Endometrium (tissue), 2 donors: ENCODE results near the gene RFC3.
"Not testable (repeated sequence)": the region's sequence is repeated elsewhere in the genome, so short reads cannot be mapped to it uniquely, and the experiment has no call there.

Source experiments
- FAIRE-seq: peaks from 2 replicates; lab custom pipeline; 2012; peaks lifted over from hg19 to GRCh38; lab: Jason Lieb, UNC
- donor health status: control.
- donor health status: control.

The RFC3 gene

GRCh38 chr13:33812829-33813228 is 5.1 kb upstream of the RFC3 start:
- not testable (repeated sequence) for FAIRE-seq

DNA sequence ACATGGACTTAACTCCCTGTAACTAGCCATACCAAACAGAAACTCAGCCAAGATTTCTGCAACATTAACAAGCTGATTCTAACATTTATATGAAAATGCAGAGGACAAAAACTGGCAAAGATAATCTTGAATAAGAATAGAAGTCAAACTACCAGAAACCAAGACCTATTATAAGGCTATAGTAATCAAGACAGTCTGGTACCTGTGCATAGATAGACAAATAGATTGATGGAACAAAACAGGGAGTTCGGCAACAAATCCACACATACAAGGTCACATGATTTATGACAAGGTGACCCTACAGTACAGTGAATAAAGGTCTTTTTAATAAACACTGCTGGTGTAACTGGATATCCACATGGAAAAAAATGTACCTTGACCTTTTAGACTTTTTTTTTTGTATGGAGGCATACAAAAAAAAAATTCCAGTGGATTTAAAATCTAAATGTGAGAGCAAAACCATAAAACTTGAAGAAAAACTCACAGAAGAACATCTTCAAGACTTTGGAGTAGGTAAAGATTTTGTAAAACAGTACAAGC is 2.9 kb upstream of the RFC3 start:
- no peak for FAIRE-seq

DNA sequence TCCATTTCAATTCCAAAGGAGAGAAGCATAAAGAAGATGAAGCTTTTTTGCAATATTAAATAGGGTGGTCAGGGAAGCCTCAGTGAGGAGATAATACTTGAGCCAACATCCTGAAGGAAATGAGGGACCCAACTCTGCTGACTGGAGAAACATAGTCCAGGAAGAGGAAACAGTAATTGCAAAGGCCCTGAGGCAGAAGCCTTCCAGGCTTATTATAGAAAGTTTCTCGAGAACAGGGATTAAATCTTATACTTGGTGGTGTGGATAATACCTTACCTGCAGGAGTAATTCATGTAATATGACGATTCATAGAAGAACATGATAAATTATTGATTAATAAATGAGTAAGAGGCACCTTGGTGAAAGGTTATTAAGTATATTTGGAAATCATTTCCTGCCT is 1.0 kb upstream of the RFC3 start:
- FAIRE-seq, result no peak

- no peak for FAIRE-seq
These were observed 442 bp upstream of the RFC3 start for GRCh38 chr13:33817513-33817900.

- no peak for FAIRE-seq
These were observed 7.1 kb downstream of the RFC3 start for GRCh38 chr13:33825083-33825482.

- no peak for FAIRE-seq
These were observed 9.2 kb downstream of the RFC3 start for GRCh38 chr13:33827139-33827538.

- no peak for FAIRE-seq
These were observed 10.6 kb downstream of the RFC3 start for GRCh38 chr13:33828431-33829129.

DNA sequence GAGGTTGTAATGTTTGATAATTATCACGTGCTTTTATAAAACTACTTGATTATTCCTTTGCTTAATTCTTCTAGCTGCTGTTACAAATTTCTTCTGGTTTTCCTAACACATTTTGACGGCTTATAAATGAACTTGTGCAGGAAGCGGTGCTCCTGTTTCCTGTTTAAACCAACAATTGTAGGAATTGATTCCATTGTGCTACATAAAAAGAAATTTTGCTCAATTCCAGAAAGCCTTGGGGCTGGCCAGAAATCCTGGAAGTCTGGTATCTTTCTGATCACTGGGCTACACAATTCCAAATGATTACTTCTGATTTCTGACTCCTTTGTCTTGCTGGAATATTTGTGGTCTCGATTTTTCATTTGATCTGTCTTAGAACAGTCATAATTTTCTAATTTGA is 14.9 kb downstream of the RFC3 start:
- no peak for FAIRE-seq

DNA sequence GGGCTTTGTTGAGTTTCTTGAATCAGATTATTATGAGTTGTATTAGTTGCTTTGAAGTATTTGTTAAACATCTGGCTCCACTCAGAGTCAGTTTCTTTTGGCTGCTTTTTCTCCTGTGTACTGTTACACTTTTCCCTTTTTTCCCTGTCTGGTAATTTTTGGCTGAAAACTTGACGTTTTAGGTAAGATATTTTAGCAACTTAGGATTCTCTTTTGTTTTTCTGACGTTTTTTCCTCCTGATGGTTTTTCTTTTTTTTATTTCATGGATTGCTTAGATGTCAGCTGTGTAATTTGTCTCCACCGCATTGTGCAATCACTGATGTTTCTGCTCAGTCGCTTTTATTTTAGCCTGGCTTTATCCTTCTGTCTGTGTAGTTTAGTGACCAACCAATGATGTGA is 20.7 kb downstream of the RFC3 start:
- FAIRE-seq, result peak; percentile 97

DNA sequence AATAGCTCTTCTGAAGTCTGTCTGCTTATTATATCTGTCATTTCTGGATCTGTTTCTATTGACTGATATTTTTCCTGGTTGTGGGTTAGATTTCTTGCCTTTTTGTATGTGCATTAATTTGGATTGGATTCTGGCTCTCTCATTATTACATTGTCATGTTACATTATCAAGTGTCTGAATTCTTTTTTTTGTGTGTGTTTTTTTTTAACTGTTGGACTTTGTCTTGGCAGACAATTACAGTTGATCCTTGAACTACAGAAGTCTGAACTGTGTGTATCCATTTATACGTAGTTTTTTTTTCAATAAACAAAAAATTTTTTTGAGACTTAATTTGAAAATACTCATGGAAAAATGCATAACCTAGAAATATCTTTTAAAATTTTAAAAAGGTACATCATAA is 22.5 kb downstream of the RFC3 start:
- no peak for FAIRE-seq

- FAIRE-seq, result no peak
These were observed 24.3 kb downstream of the RFC3 start for GRCh38 chr13:33842207-33842606.

DNA sequence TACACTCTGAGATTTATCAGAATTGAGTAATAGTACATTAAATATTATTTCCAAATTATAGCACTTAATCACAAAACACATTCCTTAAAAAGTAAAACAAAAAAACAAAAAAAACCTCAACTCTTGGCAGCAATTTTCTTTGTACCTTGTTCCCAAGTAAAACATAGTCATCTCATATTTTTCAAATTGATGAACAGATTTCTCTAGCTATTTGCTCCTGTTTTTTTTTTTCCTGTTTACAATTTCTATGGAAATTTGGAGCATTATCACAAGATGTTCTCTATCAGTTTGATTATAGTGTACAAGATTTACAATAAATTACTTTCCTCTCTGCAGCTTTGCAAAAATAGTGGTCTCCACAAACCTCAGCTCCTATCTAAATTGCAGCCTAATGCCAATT is 25.0 kb downstream of the RFC3 start:
- no peak for FAIRE-seq

GRCh38 chr13:33845572-33846302 is 27.8 kb downstream of the RFC3 start:
- no peak for FAIRE-seq

DNA sequence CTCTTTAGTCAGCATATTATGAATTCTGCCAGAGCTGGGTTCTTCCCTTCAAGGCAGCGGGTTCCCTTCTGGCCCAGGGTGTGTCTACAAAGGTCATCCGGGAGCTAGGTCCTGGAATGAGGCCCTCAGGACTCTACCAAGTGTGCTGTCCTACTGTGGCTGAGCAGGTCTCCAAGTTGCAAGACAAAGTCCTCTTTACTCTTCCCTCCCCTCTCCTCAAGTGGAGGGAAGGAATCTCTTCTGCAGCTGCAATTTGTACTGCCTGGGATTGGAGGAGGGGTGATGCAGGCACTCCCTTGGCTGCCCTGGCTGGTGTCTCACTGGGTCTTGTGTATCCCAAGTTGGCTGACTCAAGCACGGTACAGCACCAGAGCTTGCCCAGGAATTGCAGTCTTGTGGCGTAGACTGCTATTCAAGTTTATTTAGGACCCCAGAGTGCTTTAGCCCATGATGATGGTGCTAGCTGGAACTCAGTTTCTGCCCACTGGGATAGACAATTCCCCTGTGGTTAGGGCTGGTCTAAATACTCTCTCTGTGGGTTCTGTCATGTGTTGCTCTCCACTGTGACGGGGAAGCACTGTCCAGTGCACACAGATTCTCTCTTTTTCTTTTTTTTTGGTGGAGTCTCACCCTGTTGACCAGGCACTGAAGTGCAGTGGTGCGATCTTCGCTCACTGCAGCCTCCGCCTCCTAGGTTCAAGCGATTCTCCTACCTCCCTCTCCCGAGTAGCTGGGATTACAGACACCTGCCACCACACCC is 28.5 kb downstream of the RFC3 start:
- no peak for FAIRE-seq

DNA sequence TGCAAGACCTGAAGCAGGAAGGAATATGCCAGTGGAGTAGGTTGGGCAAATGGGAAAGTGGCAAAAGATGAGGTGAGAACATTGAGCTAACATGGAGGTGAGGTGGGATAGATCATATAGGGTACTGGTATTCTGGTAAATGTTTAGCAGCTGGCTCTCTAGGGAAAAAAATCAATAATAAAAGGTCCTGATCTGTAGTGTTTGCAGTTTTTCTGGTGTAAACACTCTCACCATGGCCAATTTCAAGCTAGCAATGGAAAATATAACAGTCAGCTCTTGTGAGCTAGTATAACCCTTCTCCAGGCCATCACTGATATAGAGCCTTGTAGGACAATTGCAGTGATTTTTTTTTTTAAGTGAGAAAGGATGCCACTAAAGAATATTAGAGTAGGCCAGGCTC is 31.3 kb downstream of the RFC3 start:
- no peak for FAIRE-seq

- no peak for FAIRE-seq
These were observed 37.5 kb downstream of the RFC3 start for GRCh38 chr13:33855371-33855895.

- no peak for FAIRE-seq
These were observed 41.8 kb downstream of the RFC3 start for GRCh38 chr13:33859691-33860303.

DNA sequence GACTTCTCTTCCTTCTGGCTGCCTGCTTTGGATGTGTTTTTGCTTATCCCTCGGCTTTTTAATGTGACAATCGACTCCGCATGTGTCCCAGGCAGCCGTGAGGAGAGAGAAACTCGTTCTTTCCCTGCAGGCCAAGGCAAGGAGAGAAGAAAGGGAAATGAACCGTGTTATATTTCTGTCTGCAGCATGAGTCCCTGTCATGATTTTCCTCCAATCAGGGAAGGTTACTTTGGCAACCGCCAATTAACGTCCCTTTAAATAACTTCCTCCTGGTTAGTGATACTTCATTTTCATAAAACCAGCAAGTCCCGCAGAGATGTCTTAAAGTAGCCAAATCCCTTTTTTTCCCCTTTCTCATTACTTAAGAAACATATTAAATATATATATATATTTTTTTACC is 42.6 kb downstream of the RFC3 start:
- FAIRE-seq, result no peak

DNA sequence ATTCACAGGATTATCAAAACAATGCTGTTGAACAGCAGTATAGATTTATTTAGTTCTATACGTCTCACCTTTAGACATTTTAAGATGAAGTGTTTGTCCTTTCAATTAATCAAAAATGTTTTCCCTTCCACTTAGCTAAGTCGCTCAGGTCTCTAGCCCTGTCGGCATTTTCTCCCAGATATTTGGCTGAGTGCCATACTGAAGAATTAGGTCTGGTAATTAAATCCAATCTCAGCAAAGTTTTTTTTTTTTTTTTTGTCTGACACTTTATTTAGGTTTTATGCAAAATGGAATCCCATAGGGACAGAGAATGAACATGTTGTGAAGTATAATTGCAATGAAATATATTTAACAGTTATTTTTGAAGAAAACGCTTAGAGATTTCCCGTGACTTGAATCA is 44.1 kb downstream of the RFC3 start:
- FAIRE-seq, result no peak

GRCh38 chr13:33863188-33863789 is 45.3 kb downstream of the RFC3 start:
- FAIRE-seq, result no peak

DNA sequence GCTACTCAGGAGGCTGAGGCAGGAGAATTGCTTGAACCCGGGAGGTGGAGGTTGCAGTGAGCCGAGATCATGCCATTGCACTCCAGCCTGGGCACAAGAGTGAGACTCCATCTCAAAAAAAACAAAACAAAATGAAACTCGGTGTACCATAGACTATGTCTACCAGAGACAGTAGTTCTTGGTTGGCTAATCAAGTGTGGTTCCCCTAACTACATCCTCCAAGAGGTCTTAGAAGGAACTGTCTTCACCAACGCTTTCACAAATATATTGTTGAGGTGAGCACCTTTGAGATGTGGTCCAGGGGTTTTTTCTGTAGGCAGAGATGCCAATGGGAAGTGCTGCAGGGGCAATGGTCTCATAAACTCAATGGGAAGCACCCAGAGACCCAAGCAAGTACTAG is 48.0 kb downstream of the RFC3 start:
- FAIRE-seq, result no peak

GRCh38 chr13:33867472-33867871 is 49.5 kb downstream of the RFC3 start:
- no peak for FAIRE-seq
